ENCODE measurements around the gene ULK4. TPM values are rescaled to one million over a fixed set of nuclear protein-coding genes. Genes with fewer than 3 reads are reported as not detected.

ULK4 gene
- total and polyA plus RNA-seq, 9 of the 15 experiments (the other 6 are each of a cell fraction or from before 2014, with no cell fraction given) = 3.0 to 5.9 (median 3.5) TPM

- no TSS peak for BruUV-seq (replicated peaks)
- H2AFZ ChIP-seq (ENCODE audit: low read depth, low read length) = no peak overlapping the region
Measured at GRCh38 chr3:41364736-41365135, 597.2 kb downstream of the ULK4 start.

More at GRCh38 chr3:41364736-41365135, 597.2 kb downstream of the ULK4 start:
- Histone ChIP-seq H4K20me1 (replicated peaks; ENCODE audit: control insufficient read depth, insufficient read depth, low read length) (no peaks in the 10 kb centered on the region), H3K36me3 (ENCODE audit: control insufficient read depth, insufficient read depth, low read length) (no peaks in the 10 kb centered on the region), H3K4me3 (no peak overlapping the region), H3K4me1 (replicated peaks in 1 of 2; ENCODE audit: control insufficient read depth in 2 of 2, insufficient read depth in 2 of 2, low read length in 2 of 2) (no peaks in the 10 kb centered on the region), H3K9ac (ENCODE audit: insufficient read depth in 1 of 2, low read depth in 2 of 2, low read length in 2 of 2) (no peak overlapping the region), H3K9me3 (replicated peaks; ENCODE audit: control insufficient read depth, insufficient read depth, low read depth, low read length) (no peaks in the 10 kb centered on the region), H3K27ac (ENCODE audit: extremely low read depth, low read depth, low read length) (no peak overlapping the region), H3K9me1 (ENCODE audit: control insufficient read depth, insufficient read depth, low read length) (no peaks in the 10 kb centered on the region), H3K79me2 (ENCODE audit: control insufficient read depth, insufficient read depth, low read length) (no peaks in the 10 kb centered on the region), H3K27me3 (ENCODE audit: control insufficient read depth in 2 of 2, insufficient read depth in 2 of 2, low read length in 2 of 2) (no peaks in the 10 kb centered on the region; a peak in 1 of 5 replicates), H3K4me2 (ENCODE audit: insufficient read depth, low read length) (no peak overlapping the region)
- TF ChIP-seq FOXA1 (IDR thresholded peaks at IDR 0.05; ENCODE audit: borderline replicate concordance) (no peak), TFAM (CRISPR knock-in tag; conservative IDR thresholded peaks at IDR 0.05) (no peak), FOXK2 (conservative IDR thresholded peaks at IDR 0.05 in 1 of 2, IDR thresholded peaks at IDR 0.05 in 1 of 2; ENCODE audit: low read depth in 2 of 2) (no peak), ETV6 (IDR thresholded peaks at IDR 0.05; ENCODE audit: borderline replicate concordance in 1 of 2, low read depth in 2 of 2, low read length in 1 of 2) (no peak), ETV6 (CRISPR knock-in tag; IDR thresholded peaks at IDR 0.05; ENCODE audit: borderline replicate concordance) (no peak), CLOCK (CRISPR knock-in tag; IDR thresholded peaks at IDR 0.05; ENCODE audit: borderline replicate concordance) (no peak), MTA2 (IDR thresholded peaks at IDR 0.05; ENCODE audit: low read depth) (no peak), CXXC5 (CRISPR knock-in tag; IDR thresholded peaks at IDR 0.05) (no peak), CBFA2T3 (IDR thresholded peaks at IDR 0.05) (no peak), NFATC3 (IDR thresholded peaks at IDR 0.05) (no peak), CREB5 (CRISPR knock-in tag; IDR thresholded peaks at IDR 0.05) (no peak), ZZZ3 (IDR thresholded peaks at IDR 0.05) (no peak)
- WGBS (ENCODE audit: insufficient coverage, low coverage, missing lambda C conversion rate) = 3% methylated on average over 2 of the region's 2 CpGs
- DNase-seq (ENCODE audit: extremely low read depth in 1 of 4, low spot score in 3 of 4) = no peak
- ATAC-seq = no peak
- FAIRE-seq = no peak
- in situ Hi-C loops (cut with MboI) (no loop called here), intact Hi-C loops (cut with micrococcal nuclease) (no loop called here)
- ChIA-PET CTCF (ENCODE audit: low intra/inter-chr PET ratio) (no interaction called here), POLR2A (no interaction called here)

Data from K562 (cell line).